Amniotic stem cell (primary cell): ENCODE data around the gene ZNF613.
A peak's percentile ranks its signal among the peaks of the same experiment; 100 is the strongest.
"Not testable (repeated sequence)": the region's sequence is repeated elsewhere in the genome, so short reads cannot be mapped to it uniquely, and the experiment has no call there.

Source experiments
- DNase-seq: peaks from one replicate; lab custom pipeline; 2025; lab: John Stamatoyannopoulos, UW

ZNF613 gene

GRCh38 chr19:51944798-51945552 is 17.7 kb downstream of the ZNF613 start:
- no peak for DNase-seq

GRCh38 chr19:51946602-51947001 is 19.3 kb downstream of the ZNF613 start:
- no peak for DNase-seq

GRCh38 chr19:51948975-51949374 is 21.7 kb downstream of the ZNF613 start:
- DNase-seq = no peak

GRCh38 chr19:51957846-51958245 is 30.6 kb downstream of the ZNF613 start:
- not testable (repeated sequence) for DNase-seq

GRCh38 chr19:51959791-51960190 is 32.5 kb downstream of the ZNF613 start:
- DNase-seq = no peak

GRCh38 chr19:51960621-51961233 is 33.5 kb downstream of the ZNF613 start:
- DNase-seq = not testable (repeated sequence)

- no peak for DNase-seq
Measured at GRCh38 chr19:51965583-51965982, 38.3 kb downstream of the ZNF613 start.

- no peak for DNase-seq
Measured at GRCh38 chr19:51970718-51971117, 43.4 kb downstream of the ZNF613 start.

- no peak for DNase-seq
Measured at GRCh38 chr19:51971624-51972023, 44.4 kb downstream of the ZNF613 start.

- not testable (repeated sequence) for DNase-seq
Measured at GRCh38 chr19:51975787-51976186, 48.5 kb downstream of the ZNF613 start.

- DNase-seq = no peak
Measured at GRCh38 chr19:51976852-51977251, 49.6 kb downstream of the ZNF613 start.

- DNase-seq = no peak
Measured at GRCh38 chr19:51977346-51977745, 50.1 kb downstream of the ZNF613 start.

GRCh38 chr19:51978882-51979281 is 51.6 kb downstream of the ZNF613 start:
- DNase-seq = no peak

GRCh38 chr19:51980116-51980736 is 53.0 kb downstream of the ZNF613 start:
- DNase-seq = no peak

GRCh38 chr19:51980926-51981325 is 53.7 kb downstream of the ZNF613 start:
- not testable (repeated sequence) for DNase-seq

- DNase-seq = no peak
Measured at GRCh38 chr19:51983361-51983760, 56.1 kb downstream of the ZNF613 start.

- peak; percentile 90 for DNase-seq
Measured at GRCh38 chr19:51986309-51987291, 59.3 kb downstream of the ZNF613 start, which contains the start of gene ZNF350. Gene ZNF350, minus strand, starts transcription at chr19:51986840. Its CDS starts 12,480 bp downstream, at chr19:51974360.

- DNase-seq = no peak
Measured at GRCh38 chr19:51993422-51993821, 66.2 kb downstream of the ZNF613 start.

- DNase-seq = no peak
Measured at GRCh38 chr19:51994048-51994644, 66.9 kb downstream of the ZNF613 start.
